C4-2B (cell line): Measurements from ENCODE around the gene RAB40B.

Experiments used
- CTCF ChIP-seq: fragments of 450-650 bp; conservative IDR thresholded peaks from 2 replicates; pipeline ENCODE4 v1.5.1; 2017; ENCODE audit warnings: mild to moderate bottlenecking
- ZFX ChIP-seq: fragments of 450-650 bp; IDR thresholded peaks from 2 replicates; pipeline ENCODE4 v1.6.1; 2017

GRCh38 chr17:82640036-82640435, 58.5 kb downstream of the RAB40B start:
- TF ChIP-seq CTCF, result no peak
- no peak for TF ChIP-seq ZFX
